GM23248 (cell line): ENCODE measurements around the gene MMS19.

ENCODE experiments used
- EZH2 ChIP-seq: fragments of 200-600 bp; sonication (generic); IDR thresholded peaks from 2 replicates; pipeline ENCODE4 v1.6.1; 2018; ENCODE audit warnings: antibody characterized with exemption, mild to moderate bottlenecking; ENCODE audit not compliant: insufficient read depth, poor library complexity, severe bottlenecking
- EZH2phosphoT487 ChIP-seq: fragments of 200-600 bp; sonication (generic); IDR thresholded peaks from 2 replicates; pipeline ENCODE4 v1.6.1; 2018; ENCODE audit warnings: antibody characterized with exemption, moderate library complexity, mild to moderate bottlenecking, low read depth; ENCODE audit not compliant: insufficient read depth

DNA sequence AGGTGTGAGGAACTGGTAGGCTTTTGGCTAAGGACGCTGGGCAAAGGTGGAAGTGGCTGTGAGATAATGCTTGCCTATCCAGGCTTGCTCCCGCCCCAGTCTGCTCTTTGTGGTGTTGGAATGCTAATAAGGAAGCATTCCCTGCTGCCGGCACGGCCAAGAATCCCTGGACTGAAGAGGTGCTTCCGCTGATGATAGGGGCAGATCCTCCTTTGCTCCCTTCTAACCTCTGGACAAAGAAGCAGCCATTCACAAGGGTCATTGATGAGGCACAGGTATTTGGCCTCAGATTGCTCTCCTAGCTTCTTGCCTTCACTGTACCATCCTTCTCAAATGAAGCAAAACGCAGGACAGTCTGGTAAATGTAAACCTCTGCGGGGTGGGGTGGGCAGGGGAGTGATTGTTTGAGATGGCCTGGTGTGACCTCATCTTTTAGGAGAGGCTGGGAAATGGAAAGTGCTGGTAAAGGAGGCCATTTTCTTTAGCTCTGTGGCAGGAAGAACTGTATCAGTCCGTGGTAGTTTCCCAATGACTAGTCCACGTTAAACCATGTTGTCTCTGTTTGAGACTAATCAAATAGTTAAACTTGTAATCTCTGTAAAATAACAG, 70.5 kb downstream of the MMS19 start:
- TF ChIP-seq EZH2phosphoT487 (no peak), EZH2 (no peak)
